ENCODE results near the gene ARHGEF2. TPM values are rescaled to one million over a fixed set of nuclear protein-coding genes. Genes with fewer than 3 reads are reported as not detected.

The ARHGEF2 gene
- total and polyA plus RNA-seq, 2 of the 13 experiments (the other 11 are each of a cell fraction or from before 2014, with no cell fraction given): 16.1 to 32.1 TPM

GRCh38 chr1:155934097-155934935 is 44.0 kb downstream of the ARHGEF2 start, which contains the start of gene KHDC4 (continued):
- TF ChIP-seq ZNF839 (CRISPR knock-in tag; IDR thresholded peaks at IDR 0.05; ENCODE audit: borderline replicate concordance) (no peak), ZNF101 (CRISPR knock-in tag; IDR thresholded peaks at IDR 0.05; ENCODE audit: borderline replicate concordance, low read depth) (no peak), EHMT2 (IDR thresholded peaks at IDR 0.05; ENCODE audit: borderline replicate concordance, low read depth, low read length) (no peak), SYNCRIP (IDR thresholded peaks at IDR 0.05; ENCODE audit: insufficient read depth, low read depth, low read length) (no peak), IRX3 (CRISPR knock-in tag; IDR thresholded peaks at IDR 0.05; ENCODE audit: borderline replicate concordance, low read depth) (no peak; the same call in 1 of the 2 replicates), MAFK (conservative IDR thresholded peaks at IDR 0.05 in 1 of 2, IDR thresholded peaks at IDR 0.05 in 1 of 2; ENCODE audit: low read length in 2 of 2) (peak; percentile 14 to 32; a peak in 1 of 4 replicates), MTA3 (CRISPR knock-in tag; IDR thresholded peaks at IDR 0.05) (no peak), AHR (CRISPR knock-in tag; IDR thresholded peaks at IDR 0.05) (peak; percentile 83), FOXA3 (CRISPR knock-in tag; IDR thresholded peaks at IDR 0.05) (no peak; the same call in none of the 2 replicates), ZNF720 (CRISPR knock-in tag; IDR thresholded peaks at IDR 0.05) (0 out of 2 replicates have a peak, but pooled peaks have one; percentile 31), ZFP91 (CRISPR knock-in tag; IDR thresholded peaks at IDR 0.05; ENCODE audit: borderline replicate concordance) (peak; percentile 97; the same call in 1 of the 2 replicates), CEBPG (CRISPR knock-in tag; IDR thresholded peaks at IDR 0.05) (0 out of 2 replicates have a peak, but pooled peaks have one; percentile 7), NCOA5 (CRISPR knock-in tag; IDR thresholded peaks at IDR 0.05) (no peak), ADNP (CRISPR knock-in tag; IDR thresholded peaks at IDR 0.05) (no peak), FOSL2 (CRISPR knock-in tag; IDR thresholded peaks at IDR 0.05) (no peak), ZNF329 (CRISPR knock-in tag; IDR thresholded peaks at IDR 0.05; ENCODE audit: low read depth) (no peak), HNRNPH1 (optimal IDR thresholded peaks at IDR 0.05; ENCODE audit: low read depth, low read length) (peak; percentile 95), IKZF4 (CRISPR knock-in tag; IDR thresholded peaks at IDR 0.05; ENCODE audit: borderline replicate concordance, low read depth, not compliant biosample characterization) (peak; percentile 49)
- TF ChIP-seq, protein P1, sequence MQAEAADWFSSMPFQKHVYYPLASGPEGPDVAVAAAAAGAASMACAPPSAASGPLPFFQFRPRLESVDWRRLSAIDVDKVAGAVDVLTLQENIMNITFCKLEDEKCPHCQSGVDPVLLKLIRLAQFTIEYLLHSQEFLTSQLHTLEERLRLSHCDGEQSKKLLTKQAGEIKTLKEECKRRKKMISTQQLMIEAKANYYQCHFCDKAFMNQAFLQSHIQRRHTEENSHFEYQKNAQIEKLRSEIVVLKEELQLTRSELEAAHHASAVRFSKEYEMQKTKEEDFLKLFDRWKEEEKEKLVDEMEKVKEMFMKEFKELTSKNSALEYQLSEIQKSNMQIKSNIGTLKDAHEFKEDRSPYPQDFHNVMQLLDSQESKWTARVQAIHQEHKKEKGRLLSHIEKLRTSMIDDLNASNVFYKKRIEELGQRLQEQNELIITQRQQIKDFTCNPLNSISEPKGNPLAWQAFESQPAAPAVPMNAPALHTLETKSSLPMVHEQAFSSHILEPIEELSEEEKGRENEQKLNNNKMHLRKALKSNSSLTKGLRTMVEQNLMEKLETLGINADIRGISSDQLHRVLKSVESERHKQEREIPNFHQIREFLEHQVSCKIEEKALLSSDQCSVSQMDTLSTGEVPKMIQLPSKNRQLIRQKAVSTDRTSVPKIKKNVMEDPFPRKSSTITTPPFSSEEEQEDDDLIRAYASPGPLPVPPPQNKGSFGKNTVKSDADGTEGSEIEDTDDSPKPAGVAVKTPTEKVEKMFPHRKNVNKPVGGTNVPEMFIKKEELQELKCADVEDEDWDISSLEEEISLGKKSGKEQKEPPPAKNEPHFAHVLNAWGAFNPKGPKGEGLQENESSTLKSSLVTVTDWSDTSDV (CRISPR knock-in tag; IDR thresholded peaks at IDR 0.05): peak; percentile 96
- TF ChIP-seq, protein P2, sequence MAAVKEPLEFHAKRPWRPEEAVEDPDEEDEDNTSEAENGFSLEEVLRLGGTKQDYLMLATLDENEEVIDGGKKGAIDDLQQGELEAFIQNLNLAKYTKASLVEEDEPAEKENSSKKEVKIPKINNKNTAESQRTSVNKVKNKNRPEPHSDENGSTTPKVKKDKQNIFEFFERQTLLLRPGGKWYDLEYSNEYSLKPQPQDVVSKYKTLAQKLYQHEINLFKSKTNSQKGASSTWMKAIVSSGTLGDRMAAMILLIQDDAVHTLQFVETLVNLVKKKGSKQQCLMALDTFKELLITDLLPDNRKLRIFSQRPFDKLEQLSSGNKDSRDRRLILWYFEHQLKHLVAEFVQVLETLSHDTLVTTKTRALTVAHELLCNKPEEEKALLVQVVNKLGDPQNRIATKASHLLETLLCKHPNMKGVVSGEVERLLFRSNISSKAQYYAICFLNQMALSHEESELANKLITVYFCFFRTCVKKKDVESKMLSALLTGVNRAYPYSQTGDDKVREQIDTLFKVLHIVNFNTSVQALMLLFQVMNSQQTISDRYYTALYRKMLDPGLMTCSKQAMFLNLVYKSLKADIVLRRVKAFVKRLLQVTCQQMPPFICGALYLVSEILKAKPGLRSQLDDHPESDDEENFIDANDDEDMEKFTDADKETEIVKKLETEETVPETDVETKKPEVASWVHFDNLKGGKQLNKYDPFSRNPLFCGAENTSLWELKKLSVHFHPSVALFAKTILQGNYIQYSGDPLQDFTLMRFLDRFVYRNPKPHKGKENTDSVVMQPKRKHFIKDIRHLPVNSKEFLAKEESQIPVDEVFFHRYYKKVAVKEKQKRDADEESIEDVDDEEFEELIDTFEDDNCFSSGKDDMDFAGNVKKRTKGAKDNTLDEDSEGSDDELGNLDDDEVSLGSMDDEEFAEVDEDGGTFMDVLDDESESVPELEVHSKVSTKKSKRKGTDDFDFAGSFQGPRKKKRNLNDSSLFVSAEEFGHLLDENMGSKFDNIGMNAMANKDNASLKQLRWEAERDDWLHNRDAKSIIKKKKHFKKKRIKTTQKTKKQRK (IDR thresholded peaks at IDR 0.05; ENCODE audit: low read length): no peak

Measured in HepG2 (cell line).